Duodenal mucosa (tissue), 2 donors: ENCODE measurements around the gene ICAM3.
A peak's percentile ranks its signal among the peaks of the same experiment; 100 is the strongest.

Experiments used
- H3K27ac ChIP-seq: one replicate; pipeline ENCODE4 v1.7.0; 2013; ENCODE audit warnings: low read depth, low read length
- H3K27me3 ChIP-seq, 2 donors: one replicate each; pipeline ENCODE4 v1.7.0; 2013; ENCODE audit warnings: low read length in 2 of 2, control low read depth in 1 of 2; ENCODE audit not compliant: insufficient read depth in 2 of 2, control insufficient read depth in 1 of 2
- H3K36me3 ChIP-seq, 2 donors: one replicate each; pipeline ENCODE4 v1.7.0; 2013; ENCODE audit warnings: low read length in 2 of 2, control low read depth in 1 of 2; ENCODE audit not compliant: insufficient read depth in 2 of 2, control insufficient read depth in 1 of 2
- H3K4me1 ChIP-seq, 2 donors: one replicate each; pipeline ENCODE4 v1.7.0; 2013; ENCODE audit warnings: low read length in 2 of 2, control low read depth in 1 of 2; ENCODE audit not compliant: insufficient read depth in 2 of 2, control insufficient read depth in 1 of 2
- H3K4me3 ChIP-seq, 2 donors: one replicate each; pipeline ENCODE4 v1.7.0; 2013; ENCODE audit warnings: low read length in 2 of 2, low read depth in 1 of 2
- H3K9ac ChIP-seq, 2 donors: one replicate each; pipeline ENCODE4 v1.7.0; 2013; ENCODE audit warnings: low read length in 2 of 2, low read depth in 1 of 2
- H3K9me3 ChIP-seq, 2 donors: one replicate each; pipeline ENCODE4 v1.7.0; 2013; ENCODE audit warnings: low read length in 2 of 2, control low read depth in 1 of 2; ENCODE audit not compliant: control insufficient read depth in 1 of 2

Gene ICAM3

GRCh38 chr19:10292206-10292788 lies 47.1 kb downstream of the ICAM3 start:
- Histone ChIP-seq H3K36me3 (no peaks in the 10 kb centered on the region), H3K4me1 (peaks cover 32 to 71% of the 10 kb centered on the region in 2 donors), H3K9me3 (no peaks in the 10 kb centered on the region), H3K27me3 (peaks cover 75 to 77% of the 10 kb centered on the region in 2 donors), H3K9ac (peak overlapping the region in 1 of 2 donors; percentile 43), H3K27ac (peak overlapping the region; percentile 25), H3K4me3 (peak overlapping the region; percentile 48 to 68)

- H3K4me1 ChIP-seq = peaks cover 34 to 77% of the 10 kb centered on the region in 2 donors
- H3K9ac ChIP-seq = no peak overlapping the region
- no peaks in the 10 kb centered on the region for H3K36me3 ChIP-seq
- no peaks in the 10 kb centered on the region for H3K9me3 ChIP-seq
- peak overlapping the region; percentile 48 to 68 for H3K4me3 ChIP-seq
- peaks cover 79 to 80% of the 10 kb centered on the region in 2 donors for H3K27me3 ChIP-seq
- peak overlapping the region; percentile 25 for H3K27ac ChIP-seq
These were observed 47.7 kb downstream of the ICAM3 start for GRCh38 chr19:10291554-10292205.

DNA sequence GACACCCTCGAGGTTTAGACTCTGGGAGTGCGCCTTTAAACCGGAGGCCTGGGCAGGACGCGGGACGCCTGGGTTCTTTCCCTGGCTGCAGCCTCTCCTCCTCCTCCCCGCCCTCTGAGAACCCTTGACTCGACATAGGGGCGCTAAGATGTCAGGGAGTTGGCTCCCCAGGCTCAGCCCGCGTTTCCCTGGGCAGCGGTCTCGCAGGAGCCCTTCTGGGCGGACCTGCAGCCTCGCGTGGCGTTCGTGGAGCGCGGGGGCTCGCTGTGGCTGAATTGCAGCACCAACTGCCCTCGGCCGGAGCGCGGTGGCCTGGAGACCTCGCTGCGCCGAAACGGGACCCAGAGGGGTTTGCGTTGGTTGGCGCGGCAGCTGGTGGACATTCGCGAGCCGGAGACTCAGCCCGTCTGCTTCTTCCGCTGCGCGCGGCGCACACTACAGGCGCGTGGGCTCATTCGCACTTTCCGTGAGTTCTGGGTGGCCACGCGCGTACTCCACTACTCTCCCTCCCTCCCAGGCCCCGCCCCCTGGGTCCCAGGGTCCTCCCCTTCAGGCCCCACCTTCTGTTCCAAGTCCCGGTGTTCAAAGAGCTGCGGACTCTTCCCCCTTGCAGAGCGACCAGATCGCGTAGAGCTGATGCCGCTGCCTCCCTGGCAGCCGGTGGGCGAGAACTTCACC lies 48.4 kb downstream of the ICAM3 start:
- no peak overlapping the region for H3K9ac ChIP-seq
- H3K4me3 ChIP-seq = peak overlapping the region; percentile 48 to 68
- no peak overlapping the region for H3K27ac ChIP-seq
- peaks cover 38 to 81% of the 10 kb centered on the region in 2 donors for H3K4me1 ChIP-seq
- H3K9me3 ChIP-seq = no peaks in the 10 kb centered on the region
- peaks cover 78 to 79% of the 10 kb centered on the region in 2 donors for H3K27me3 ChIP-seq
- H3K36me3 ChIP-seq = peaks cover 0 to 1% of the 10 kb centered on the region in 2 donors

DNA sequence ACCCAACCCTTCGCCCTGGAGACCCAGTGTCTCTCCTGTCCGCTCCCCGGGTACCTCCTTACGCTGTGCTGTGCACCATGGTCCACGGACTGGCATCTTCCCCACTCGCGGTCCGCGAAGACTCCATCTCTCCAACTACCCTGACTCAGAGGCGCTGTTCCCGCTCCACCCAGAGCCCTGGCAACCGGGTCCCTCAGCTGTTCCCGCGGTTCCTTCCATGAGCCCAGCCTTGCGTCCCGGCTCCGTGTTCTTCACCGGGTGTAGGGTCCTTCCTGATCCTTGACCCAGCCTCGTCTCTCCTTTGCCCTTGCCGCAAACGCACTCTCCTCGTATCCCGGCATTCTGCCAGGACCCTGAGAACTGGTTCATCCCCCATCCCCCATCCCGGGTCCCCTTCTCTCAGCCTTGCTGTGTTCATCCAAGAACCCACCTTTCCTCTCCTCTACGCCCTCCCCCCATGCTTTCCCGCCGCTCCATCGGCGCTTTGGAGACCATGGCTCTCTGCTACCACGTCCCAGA lies 49.0 kb downstream of the ICAM3 start:
- Histone ChIP-seq H3K4me3 (peak overlapping the region; percentile 48 to 68), H3K36me3 (peaks cover 0 to 7% of the 10 kb centered on the region in 2 donors), H3K27me3 (peaks cover 72 to 79% of the 10 kb centered on the region in 2 donors), H3K9ac (no peak overlapping the region), H3K4me1 (peaks cover 32 to 79% of the 10 kb centered on the region in 2 donors), H3K27ac (no peak overlapping the region), H3K9me3 (no peaks in the 10 kb centered on the region)

GRCh38 chr19:10289836-10290356 lies 49.5 kb downstream of the ICAM3 start, which contains the start of gene ICAM5:
TSS of gene ICAM5 (plus strand) at chr19:10289952. CDS start at chr19:10290044, 92 bp downstream.
- Histone ChIP-seq H3K36me3 (peaks cover 0 to 13% of the 10 kb centered on the region in 2 donors), H3K4me3 (peak within 1 kb of the TSS; percentile 53 to 68), H3K4me1 (peaks cover 28 to 74% of the 10 kb centered on the region in 2 donors), H3K27me3 (peaks cover 67 to 74% of the 10 kb centered on the region in 2 donors), H3K9me3 (no peaks in the 10 kb centered on the region), H3K27ac (no peak within 1 kb of the TSS), H3K9ac (peak within 1 kb of the TSS in 1 of 2 donors; percentile 18)

DNA sequence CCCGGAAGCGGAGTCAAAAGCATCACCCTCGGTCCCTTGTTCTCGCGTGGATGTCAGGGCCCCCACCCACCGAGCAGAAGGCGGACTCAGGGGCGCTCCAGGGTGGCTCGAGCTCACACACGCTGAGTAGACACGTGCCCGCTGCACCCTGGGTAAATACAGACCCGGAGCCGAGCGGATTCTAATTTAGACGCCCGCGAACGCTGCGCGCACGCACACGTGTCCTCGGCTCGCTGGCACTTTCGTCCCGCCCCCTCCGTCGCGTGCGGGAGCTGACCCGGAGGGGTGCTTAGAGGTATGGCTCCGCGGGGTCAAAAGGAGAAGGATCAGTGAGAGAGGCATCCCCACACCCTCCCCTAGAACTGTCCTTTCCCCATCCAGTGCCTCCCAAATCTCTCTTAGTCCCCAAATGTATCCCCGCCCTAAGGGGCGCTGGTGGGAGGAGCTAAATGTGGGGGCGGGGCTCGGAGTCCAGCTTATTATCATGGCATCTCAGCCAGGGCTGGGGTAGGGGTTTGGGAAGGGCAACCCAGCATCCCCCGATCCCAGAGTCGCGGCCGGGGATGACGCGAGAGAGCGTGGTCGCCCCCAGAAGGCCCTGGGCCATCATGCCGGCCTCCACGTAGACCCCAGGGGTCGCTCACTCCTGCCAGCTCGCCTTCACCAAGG lies 50.1 kb downstream of the ICAM3 start:
- Histone ChIP-seq H3K27me3 (peaks cover 62 to 68% of the 10 kb centered on the region in 2 donors), H3K4me3 (peak overlapping the region; percentile 53 to 56), H3K9ac (peak overlapping the region in 1 of 2 donors; percentile 18), H3K9me3 (no peaks in the 10 kb centered on the region), H3K4me1 (peaks cover 28 to 74% of the 10 kb centered on the region in 2 donors), H3K36me3 (peaks cover 0 to 18% of the 10 kb centered on the region in 2 donors), H3K27ac (no peak overlapping the region)

DNA sequence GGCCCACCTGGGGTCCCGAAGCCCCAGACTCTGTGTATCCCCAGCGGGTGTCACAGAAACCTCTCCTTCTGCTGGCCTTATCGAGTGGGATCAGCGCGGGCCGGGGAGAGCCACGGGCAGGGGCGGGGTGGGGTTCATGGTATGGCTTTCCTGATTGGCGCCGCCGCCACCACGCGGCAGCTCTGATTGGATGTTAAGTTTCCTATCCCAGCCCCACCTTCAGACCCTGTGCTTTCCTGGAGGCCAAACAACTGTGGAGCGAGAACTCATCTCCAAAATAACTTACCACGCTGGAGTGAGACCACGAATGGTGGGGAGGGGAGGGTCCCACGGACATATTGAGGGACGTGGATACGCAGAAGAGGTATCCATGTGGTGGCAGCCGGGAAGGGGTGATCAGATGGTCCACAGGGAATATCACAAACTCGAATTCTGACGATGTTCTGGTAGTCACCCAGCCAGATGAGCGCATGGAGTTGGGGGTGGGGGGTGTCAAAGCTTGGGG lies 50.7 kb downstream of the ICAM3 start:
- peaks cover 28 to 74% of the 10 kb centered on the region in 2 donors for H3K4me1 ChIP-seq
- peak overlapping the region in 1 of 2 donors; percentile 18 for H3K9ac ChIP-seq
- no peak overlapping the region for H3K27ac ChIP-seq
- peaks cover 0 to 23% of the 10 kb centered on the region in 2 donors for H3K36me3 ChIP-seq
- H3K9me3 ChIP-seq = no peaks in the 10 kb centered on the region
- peak overlapping the region; percentile 53 to 56 for H3K4me3 ChIP-seq
- peaks cover 56 to 62% of the 10 kb centered on the region in 2 donors for H3K27me3 ChIP-seq

DNA sequence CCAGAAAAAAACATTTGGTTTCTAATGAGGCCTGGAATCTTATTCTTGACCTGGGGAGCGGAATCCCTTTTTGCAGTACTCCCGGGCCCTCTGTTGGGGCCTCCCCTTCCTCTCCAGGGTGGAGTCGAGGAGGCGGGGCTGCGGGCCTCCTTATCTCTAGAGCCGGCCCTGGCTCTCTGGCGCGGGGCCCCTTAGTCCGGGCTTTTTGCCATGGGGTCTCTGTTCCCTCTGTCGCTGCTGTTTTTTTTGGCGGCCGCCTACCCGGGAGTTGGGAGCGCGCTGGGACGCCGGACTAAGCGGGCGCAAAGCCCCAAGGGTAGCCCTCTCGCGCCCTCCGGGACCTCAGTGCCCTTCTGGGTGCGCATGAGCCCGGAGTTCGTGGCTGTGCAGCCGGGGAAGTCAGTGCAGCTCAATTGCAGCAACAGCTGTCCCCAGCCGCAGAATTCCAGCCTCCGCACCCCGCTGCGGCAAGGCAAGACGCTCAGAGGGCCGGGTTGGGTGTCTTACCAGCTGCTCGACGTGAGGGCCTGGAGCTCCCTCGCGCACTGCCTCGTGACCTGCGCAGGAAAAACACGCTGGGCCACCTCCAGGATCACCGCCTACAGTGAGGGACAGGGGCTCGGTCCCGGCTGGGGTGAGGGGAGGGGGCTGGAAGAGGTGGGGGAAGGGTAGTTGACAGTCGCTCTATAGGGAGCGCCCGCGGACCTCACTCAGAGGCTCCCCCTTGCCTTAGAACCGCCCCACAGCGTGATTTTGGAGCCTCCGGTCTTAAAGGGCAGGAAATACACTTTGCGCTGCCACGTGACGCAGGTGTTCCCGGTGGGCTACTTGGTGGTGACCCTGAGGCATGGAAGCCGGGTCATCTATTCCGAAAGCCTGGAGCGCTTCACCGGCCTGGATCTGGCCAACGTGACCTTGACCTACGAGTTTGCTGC lies 52.4 kb downstream of the ICAM3 start, which contains the start of gene ICAM4:
Gene ICAM4, plus strand, starts transcription at position 153 of the 935 bp plus-strand sequence. Its CDS starts 58 bp downstream, at position 211.
- peaks cover 39 to 46% of the 10 kb centered on the region in 2 donors for H3K27me3 ChIP-seq
- no peaks in the 10 kb centered on the region for H3K9me3 ChIP-seq
- H3K4me1 ChIP-seq = peaks cover 18 to 61% of the 10 kb centered on the region in 2 donors
- peaks cover 0 to 27% of the 10 kb centered on the region in 2 donors for H3K36me3 ChIP-seq
- H3K27ac ChIP-seq = no peak within 1 kb of the TSS
- no peak within 1 kb of the TSS for H3K9ac ChIP-seq
- peak within 1 kb of the TSS; percentile 11 to 37 for H3K4me3 ChIP-seq
